HG02973 (cell line): ENCODE data around the gene PCNX2.

ENCODE experiments used
- ATAC-seq: cut with Tn5 transposase; IDR thresholded peaks from one replicate; pipeline ENCODE4 v1.9.1; 2021; ENCODE audit warnings: moderate library complexity; ENCODE audit not compliant: unreplicated experiment

Gene PCNX2

DNA sequence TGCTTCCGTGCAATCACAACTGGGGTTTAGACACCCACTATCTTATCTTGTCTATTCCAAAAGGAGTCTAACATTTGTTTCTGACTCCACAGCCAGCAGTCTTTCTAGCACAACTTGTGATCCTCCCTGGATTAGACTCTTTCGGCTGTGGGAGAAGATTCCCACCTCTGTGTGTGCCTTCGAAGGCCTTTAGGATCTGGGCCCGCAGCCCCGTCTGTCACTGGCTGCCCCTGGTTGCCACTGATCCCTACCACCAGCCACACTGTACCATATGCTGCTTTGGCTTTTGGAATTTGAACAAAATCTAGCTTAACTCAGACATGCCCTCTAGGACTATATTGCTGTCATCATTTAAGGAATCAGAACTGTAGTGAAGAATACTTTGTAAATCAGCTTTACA is 327.1 kb downstream of the PCNX2 start:
- no peak for ATAC-seq

GRCh38 chr1:232966663-232967062 is 328.9 kb downstream of the PCNX2 start:
- no peak for ATAC-seq

- no peak for ATAC-seq
These were observed 329.7 kb downstream of the PCNX2 start for GRCh38 chr1:232965912-232966217.

- ATAC-seq: no peak
These were observed 330.2 kb downstream of the PCNX2 start for GRCh38 chr1:232965124-232965911.

GRCh38 chr1:232964601-232965000 is 330.9 kb downstream of the PCNX2 start:
- ATAC-seq: no peak

GRCh38 chr1:232962761-232963745 is 332.5 kb downstream of the PCNX2 start:
- ATAC-seq: no peak

- no peak for ATAC-seq
These were observed 337.5 kb downstream of the PCNX2 start for GRCh38 chr1:232958067-232958466.

GRCh38 chr1:232956081-232956480 is 339.4 kb downstream of the PCNX2 start:
- no peak for ATAC-seq

- ATAC-seq: no peak
These were observed 340.7 kb downstream of the PCNX2 start for GRCh38 chr1:232954594-232955365.

GRCh38 chr1:232952514-232953499 is 342.7 kb downstream of the PCNX2 start:
- ATAC-seq: peak; percentile 60

DNA sequence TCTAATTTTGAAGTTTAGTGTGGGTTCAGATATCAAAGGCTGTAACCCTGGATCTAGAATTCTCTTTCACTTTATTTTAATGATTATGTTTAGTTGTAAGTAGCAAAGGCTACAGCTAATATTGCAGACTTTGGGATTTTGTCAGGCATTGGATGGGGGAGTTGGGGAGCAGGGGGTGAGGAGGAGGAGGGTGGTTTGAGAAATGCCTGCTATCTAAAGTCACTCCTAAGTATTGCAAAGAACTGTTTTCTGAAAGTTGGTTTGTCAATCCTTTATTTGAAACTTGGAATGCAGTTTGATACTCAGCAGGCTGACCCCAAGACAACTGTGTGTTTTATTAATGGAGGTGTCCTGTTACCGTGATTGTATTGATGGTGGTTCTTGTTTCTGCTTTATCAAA is 343.9 kb downstream of the PCNX2 start:
- ATAC-seq: no peak

GRCh38 chr1:232951180-232951579 is 344.3 kb downstream of the PCNX2 start:
- peak; percentile 36 for ATAC-seq

DNA sequence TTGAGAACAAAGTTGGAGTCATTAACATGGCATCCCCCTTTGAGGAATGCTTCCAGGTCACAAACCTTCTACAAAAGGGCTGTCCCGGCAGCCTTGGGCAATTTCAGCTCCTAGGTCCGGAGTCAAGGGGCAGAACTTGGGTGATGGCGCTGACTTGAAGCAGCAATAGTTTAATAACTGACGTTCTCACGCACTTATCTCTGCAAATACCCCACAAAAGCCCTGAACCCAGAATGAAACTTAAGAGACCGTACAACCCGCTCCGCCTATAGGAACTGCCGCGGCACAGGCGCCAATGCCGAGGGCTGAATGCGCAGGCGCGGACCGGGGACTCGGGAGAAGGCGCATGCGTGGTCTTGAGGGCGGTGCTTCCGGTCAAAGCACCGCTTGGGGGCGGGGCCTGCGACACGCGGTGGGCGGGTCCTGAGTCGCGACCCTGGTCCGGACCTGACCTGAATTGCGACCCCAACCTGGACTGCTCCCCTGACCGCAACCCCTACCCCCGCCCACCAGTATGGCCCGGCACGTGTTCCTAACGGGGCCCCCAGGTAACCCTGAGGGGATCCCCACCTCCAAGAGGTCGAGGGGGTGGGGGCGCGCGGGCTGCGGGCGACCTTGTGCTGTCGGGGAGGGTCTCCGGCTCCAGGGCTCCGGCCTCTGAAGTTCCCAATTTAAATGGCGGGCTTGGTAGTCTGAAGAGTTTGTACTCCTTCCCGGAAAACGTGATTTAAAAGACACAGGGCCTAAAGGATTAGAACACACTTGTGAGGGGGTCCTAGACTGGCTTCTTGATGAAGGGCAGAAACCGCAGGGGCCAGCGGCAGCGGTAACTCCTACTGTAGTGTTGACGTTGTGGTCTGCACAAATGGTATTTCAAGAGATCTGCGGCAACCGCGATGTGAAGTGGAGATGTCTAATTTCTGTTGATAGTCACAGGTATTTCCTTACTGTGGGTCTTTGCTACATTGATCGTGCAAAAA is 345.0 kb downstream of the PCNX2 start, which contains the start of gene NTPCR:
Gene NTPCR (plus strand): TSS at position 415 of the 980 bp plus-strand sequence. CDS start 100 bp downstream, at position 515.
- peak; percentile 80 for ATAC-seq

GRCh38 chr1:232949636-232950196 is 345.8 kb downstream of the PCNX2 start:
- ATAC-seq: no peak

- no peak for ATAC-seq
These were observed 351.2 kb downstream of the PCNX2 start for GRCh38 chr1:232944347-232944746.

DNA sequence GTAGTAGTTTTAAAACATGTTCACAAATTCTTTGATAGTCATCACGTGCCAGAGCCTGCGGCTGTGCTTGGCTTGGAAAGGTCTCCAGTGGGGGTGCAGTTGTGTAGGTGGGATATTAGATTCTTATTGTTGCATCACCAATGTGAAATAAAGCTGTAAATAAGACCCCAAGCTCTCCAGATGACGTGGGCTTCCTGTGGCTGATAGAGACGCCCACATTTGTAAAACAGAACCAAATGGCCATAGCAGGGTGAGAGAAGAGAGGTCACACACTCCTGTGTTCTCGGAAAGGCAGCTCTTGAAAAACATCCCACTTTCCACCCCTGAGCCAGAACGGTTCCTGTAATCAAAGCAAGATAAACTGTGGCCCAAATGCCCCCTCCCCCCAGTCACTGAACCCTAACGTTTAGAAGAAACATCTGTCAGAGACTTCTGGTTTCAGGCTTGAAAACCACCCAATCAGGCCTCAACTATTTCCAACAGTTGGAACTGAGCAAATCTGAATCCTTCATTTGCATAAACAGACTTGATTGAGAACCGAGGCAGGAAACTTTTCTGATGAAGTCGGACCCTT is 351.8 kb downstream of the PCNX2 start:
- ATAC-seq: peak; percentile 50

GRCh38 chr1:232942413-232943294 is 352.9 kb downstream of the PCNX2 start:
- ATAC-seq: no peak
